ENCODE results near the gene SYNGR1.

The SYNGR1 gene

DNA sequence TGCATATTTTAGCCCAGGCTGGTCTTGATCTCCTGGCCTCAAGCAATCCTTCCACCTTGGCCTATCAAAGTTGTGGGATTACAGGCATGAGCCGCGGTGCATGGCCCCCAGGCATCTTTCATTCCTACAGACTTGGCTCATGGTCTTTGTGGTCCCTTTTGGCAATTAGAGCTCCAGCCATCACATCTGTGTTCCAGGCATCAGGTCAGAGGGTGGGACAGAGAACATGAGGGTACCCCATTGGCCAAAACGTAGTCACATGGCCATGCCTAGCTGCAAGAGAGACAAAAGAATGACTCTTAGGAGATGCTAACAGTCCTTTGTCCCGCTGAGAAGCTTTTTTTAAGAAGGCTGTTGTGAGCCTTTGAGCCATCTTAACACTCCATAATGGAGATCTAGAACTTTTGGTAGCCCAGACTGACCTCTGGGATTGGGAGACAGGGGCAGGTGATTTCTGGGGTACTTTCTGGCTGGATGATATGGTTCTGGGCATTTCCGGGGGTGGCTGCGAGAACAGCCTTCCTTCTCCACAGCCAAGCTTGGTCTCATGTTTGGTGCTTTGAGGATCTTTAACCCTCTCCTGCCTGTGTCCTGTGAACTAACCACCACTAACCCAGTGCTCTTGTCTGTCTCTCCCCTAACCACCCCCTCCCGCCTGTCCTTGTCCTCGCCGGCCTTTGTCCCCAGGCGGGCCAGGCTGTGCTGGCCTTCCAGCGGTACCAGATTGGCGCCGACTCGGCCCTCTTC, 31.4 kb downstream of the SYNGR1 start:
- TF ChIP-seq, protein P1, sequence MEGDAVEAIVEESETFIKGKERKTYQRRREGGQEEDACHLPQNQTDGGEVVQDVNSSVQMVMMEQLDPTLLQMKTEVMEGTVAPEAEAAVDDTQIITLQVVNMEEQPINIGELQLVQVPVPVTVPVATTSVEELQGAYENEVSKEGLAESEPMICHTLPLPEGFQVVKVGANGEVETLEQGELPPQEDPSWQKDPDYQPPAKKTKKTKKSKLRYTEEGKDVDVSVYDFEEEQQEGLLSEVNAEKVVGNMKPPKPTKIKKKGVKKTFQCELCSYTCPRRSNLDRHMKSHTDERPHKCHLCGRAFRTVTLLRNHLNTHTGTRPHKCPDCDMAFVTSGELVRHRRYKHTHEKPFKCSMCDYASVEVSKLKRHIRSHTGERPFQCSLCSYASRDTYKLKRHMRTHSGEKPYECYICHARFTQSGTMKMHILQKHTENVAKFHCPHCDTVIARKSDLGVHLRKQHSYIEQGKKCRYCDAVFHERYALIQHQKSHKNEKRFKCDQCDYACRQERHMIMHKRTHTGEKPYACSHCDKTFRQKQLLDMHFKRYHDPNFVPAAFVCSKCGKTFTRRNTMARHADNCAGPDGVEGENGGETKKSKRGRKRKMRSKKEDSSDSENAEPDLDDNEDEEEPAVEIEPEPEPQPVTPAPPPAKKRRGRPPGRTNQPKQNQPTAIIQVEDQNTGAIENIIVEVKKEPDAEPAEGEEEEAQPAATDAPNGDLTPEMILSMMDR (IDR thresholded peaks at IDR 0.05; ENCODE audit: borderline replicate concordance, control extremely low read depth, extremely low read depth, insufficient read depth, missing control alignments): no peak
- DNase-seq (ENCODE audit: low spot score): no peak
- in situ Hi-C loops (cut with MboI; ENCODE audit: low sequenced_read_pairs, unreplicated experiment): no loop called here

DNA sequence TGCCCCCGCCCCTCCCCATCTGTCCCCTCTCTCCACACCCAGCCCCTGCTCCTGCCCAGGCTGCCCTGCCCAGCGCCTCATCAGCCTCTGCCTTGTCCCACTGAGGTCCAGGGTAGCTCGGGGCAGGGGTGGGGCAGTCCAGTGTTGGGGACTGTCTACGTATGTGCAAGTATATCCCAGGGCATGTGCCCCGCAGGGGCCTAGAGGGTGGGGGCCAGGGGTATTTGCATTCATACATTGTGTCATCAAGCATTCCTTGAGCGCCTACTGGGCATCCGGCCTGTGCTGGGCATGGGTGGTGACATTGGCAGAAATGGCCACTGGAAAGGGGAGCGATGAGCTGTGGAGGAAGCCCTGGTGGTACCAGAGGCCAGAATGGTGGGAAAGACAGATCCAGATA, 32.1 kb downstream of the SYNGR1 start:
- in situ Hi-C loops (cut with MboI; ENCODE audit: low sequenced_read_pairs, unreplicated experiment): no loop called here

DNA sequence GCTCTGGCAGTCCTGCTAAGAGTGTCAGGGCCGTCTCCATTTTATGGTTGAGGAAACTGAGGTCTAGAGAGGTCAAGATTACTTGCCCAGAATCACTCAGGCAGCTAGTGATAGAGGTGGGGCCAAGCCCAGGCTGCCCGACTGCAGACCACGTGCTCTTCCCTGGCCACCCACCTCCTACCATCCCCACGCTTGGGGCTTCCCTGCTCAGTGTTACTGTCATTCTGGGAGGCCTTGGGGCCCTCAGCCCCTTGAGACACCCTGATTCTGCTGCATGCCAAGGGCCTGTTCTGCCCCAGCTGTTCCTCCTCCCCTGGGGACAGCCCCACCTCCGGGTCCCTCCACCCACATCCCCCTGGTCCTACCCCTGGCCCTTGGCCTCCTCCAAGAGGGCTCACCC, 32.6 kb downstream of the SYNGR1 start:
- in situ Hi-C loops (cut with MboI; ENCODE audit: low sequenced_read_pairs, unreplicated experiment): no loop called here
- DNase-seq (ENCODE audit: low spot score): peak; percentile 80
- TF ChIP-seq, protein P1 (IDR thresholded peaks at IDR 0.05; ENCODE audit: borderline replicate concordance, control extremely low read depth, extremely low read depth, insufficient read depth, missing control alignments): no peak

More for the DNA sequence above, 32.1 kb downstream of the SYNGR1 start:
- TF ChIP-seq, protein P1 (IDR thresholded peaks at IDR 0.05; ENCODE audit: borderline replicate concordance, control extremely low read depth, extremely low read depth, insufficient read depth, missing control alignments): no peak
- DNase-seq (ENCODE audit: low spot score): no peak

DNA sequence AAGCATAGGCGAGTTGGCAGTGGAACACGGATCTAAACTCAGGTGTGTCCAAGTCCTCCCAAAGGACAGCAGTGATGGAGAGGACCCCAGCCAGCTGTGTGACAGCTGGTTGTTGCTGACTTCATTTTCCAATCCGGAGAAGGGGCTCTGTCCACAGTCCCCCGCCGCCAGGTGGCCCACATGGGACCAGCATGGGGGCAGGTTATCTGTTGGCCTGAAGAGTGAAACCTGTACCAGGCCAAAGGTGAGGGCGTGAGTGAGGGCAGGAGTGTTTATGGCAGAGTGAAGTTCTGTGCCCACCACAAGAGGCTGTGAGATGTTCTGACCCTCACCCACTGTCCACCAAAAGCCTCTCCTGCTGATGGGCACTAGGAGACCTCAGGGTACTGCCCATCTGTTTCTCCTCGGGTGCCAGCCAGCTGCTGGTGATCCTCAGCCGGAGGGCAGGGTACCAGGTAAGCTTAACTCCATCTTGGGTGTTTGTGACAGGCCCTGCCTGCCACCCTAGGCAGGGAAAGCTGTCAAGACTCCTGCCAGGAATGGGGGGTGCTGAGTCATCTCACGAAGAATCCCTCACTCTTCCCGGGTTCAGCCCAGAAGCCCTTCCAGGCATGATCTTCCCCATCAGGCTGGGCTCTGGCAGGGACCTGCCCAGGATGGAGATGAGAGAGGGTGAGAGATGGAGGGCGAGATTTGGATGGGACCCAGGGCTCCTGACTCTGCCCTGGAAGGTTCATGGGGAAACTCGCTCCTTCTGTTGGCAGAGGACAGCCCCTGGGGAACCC, 34.2 kb downstream of the SYNGR1 start:
- in situ Hi-C loops (cut with MboI; ENCODE audit: low sequenced_read_pairs, unreplicated experiment): no loop called here
- TF ChIP-seq, protein P1 (IDR thresholded peaks at IDR 0.05; ENCODE audit: borderline replicate concordance, control extremely low read depth, extremely low read depth, insufficient read depth, missing control alignments): no peak
- DNase-seq (ENCODE audit: low spot score): no peak

DNA sequence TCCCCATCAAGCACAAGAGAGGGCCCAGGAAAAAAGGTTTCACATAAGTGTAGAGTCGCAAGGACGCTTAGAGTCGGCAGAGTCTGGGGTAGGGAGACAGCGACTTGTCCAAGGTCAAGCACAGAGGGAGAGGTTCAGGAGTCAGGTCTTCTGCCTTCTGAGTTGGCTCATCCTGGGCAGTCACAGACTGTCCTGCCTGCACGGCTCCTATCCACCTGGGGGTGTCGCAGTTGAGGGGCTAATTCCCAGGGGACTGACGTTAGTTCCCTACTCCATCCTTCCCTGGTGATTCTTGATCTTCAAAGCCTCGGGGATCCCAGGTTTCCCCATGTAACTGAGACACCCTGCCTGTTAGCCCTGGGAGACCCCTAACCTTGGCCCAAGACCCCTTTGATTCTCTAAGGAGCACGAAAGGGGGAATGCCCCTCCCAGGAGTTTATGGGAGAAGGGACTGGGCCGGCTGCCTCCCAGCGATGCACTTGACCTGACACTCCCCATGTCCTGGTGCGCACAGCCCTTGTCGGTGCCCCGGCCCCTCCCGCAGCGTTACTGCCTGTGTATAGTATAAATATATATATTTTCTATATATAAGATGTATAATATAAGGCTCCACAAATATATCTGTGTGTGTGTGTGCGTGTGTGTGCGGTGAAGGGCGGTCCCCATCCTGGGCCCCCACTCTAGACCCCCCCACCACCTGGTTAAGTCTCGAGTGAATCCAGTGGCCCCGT, 35.1 kb downstream of the SYNGR1 start:
- TF ChIP-seq, protein P1 (IDR thresholded peaks at IDR 0.05; ENCODE audit: borderline replicate concordance, control extremely low read depth, extremely low read depth, insufficient read depth, missing control alignments): peak; percentile 9
- in situ Hi-C loops (cut with MboI; ENCODE audit: low sequenced_read_pairs, unreplicated experiment): no loop called here
- no peak for DNase-seq (ENCODE audit: low spot score)

DNA sequence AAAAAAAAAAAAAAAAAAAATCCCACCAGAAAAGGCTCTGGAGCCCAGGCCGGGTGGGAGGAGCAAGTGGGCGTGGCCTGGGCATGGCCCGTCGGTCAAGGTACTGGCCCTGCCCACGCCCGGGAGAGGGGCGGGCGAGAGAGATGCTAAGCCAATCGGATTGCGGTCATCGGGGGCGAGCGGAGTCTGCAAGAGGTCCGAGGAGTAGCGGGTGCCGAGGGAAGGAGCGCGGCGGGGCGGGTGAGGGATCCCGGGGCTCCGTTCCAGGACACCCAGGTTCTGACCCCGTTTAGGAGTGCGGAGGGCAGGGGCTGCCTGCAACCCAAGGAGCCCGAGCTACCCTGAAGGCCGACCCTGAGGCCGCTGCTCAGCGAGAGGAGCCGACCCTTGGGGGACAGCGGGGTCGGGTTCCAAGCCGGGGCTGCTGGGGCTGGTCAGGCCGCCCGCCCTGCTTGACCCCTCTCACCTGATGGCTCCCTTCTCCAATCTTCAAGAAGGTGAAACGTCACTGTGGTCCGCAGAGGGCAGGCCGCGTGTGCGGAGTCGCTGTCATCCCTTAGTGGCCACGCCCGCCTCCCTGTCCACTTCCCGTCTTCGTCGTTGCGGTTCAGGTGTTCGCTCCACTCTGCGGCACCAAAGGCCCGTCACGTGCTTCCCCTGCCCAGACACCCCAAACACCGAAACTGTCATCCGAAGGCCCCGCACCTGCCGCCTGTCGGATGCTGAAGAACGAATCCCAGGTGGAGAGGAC, 38.6 kb downstream of the SYNGR1 start:
- in situ Hi-C loops (cut with MboI; ENCODE audit: low sequenced_read_pairs, unreplicated experiment): no loop called here
- TF ChIP-seq, protein P1 (IDR thresholded peaks at IDR 0.05; ENCODE audit: borderline replicate concordance, control extremely low read depth, extremely low read depth, insufficient read depth, missing control alignments): no peak
- peak; percentile 90 for DNase-seq (ENCODE audit: low spot score)
